ENCODE data around the gene OPALIN.
A peak's percentile ranks its signal among the peaks of the same experiment; 100 is the strongest.

The OPALIN gene

GRCh38 chr10:96370584-96371157 is 11.9 kb upstream of the OPALIN start:
- TF ChIP-seq, protein P1, sequence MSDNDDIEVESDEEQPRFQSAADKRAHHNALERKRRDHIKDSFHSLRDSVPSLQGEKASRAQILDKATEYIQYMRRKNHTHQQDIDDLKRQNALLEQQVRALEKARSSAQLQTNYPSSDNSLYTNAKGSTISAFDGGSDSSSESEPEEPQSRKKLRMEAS (IDR thresholded peaks at IDR 0.05) = no peak
- TF ChIP-seq TEAD4 (IDR thresholded peaks at IDR 0.05) (peak; percentile 64), RAD21 (IDR thresholded peaks at IDR 0.05; ENCODE audit: low read depth) (peak; percentile 74)

GRCh38 chr10:96369890-96370583 is 11.2 kb upstream of the OPALIN start:
- TF ChIP-seq TCF12 (IDR thresholded peaks at IDR 0.05; ENCODE audit: low read depth) (no peak), REST (IDR thresholded peaks at IDR 0.05; ENCODE audit: low read depth) (no peak), CEBPB (IDR thresholded peaks at IDR 0.05) (no peak), YY1 (IDR thresholded peaks at IDR 0.05; ENCODE audit: low read depth) (no peak), RAD21 (IDR thresholded peaks at IDR 0.05; ENCODE audit: low read depth) (no peak), USF1 (IDR thresholded peaks at IDR 0.05) (no peak), EGR1 (IDR thresholded peaks at IDR 0.05) (no peak), FOXM1 (IDR thresholded peaks at IDR 0.05; ENCODE audit: borderline replicate concordance, low read depth) (no peak), CREB1 (IDR thresholded peaks at IDR 0.05; ENCODE audit: low read depth) (no peak), NFIC (IDR thresholded peaks at IDR 0.05) (no peak)
- TF ChIP-seq, protein P1 (IDR thresholded peaks at IDR 0.05) = no peak

- TF ChIP-seq USF1 (IDR thresholded peaks at IDR 0.05) (no peak), CEBPB (IDR thresholded peaks at IDR 0.05) (no peak), TCF12 (IDR thresholded peaks at IDR 0.05; ENCODE audit: low read depth) (no peak), EP300 (IDR thresholded peaks at IDR 0.05; ENCODE audit: borderline replicate concordance) (no peak), RAD21 (IDR thresholded peaks at IDR 0.05; ENCODE audit: low read depth) (no peak)
Measured at GRCh38 chr10:96368971-96369370, 10.2 kb upstream of the OPALIN start.

DNA sequence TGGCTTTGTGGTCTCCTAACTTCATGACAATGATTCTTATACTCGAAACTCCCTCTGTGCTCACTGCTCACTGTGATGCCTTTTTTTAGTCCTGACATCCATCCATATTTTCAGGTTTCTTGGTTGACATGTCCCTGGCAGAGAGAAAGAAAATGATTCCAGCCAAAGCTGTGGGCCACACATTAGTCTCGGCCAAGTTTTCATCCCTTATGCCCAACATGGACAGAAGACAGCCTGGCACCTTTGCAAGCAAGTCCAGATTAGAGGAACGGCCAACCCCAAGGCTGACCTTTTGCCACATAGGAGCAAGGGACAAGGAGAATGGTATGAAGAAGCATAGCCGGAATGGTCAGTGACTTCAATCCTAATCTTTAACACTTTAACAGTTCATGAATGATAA is 8.7 kb upstream of the OPALIN start:
- TF ChIP-seq RAD21 (IDR thresholded peaks at IDR 0.05; ENCODE audit: low read depth) = no peak
- TF ChIP-seq TCF12 (IDR thresholded peaks at IDR 0.05; ENCODE audit: low read depth) = no peak
- TF ChIP-seq USF1 (IDR thresholded peaks at IDR 0.05) = no peak
- no peak for TF ChIP-seq FOXM1 (IDR thresholded peaks at IDR 0.05; ENCODE audit: borderline replicate concordance, low read depth)
- TF ChIP-seq EGR1 (IDR thresholded peaks at IDR 0.05) = no peak
- TF ChIP-seq TEAD4 (IDR thresholded peaks at IDR 0.05) = no peak
- TF ChIP-seq NFIC (IDR thresholded peaks at IDR 0.05) = no peak
- TF ChIP-seq ZBTB7A (IDR thresholded peaks at IDR 0.05; ENCODE audit: low read depth) = no peak
- TF ChIP-seq, protein P1 (IDR thresholded peaks at IDR 0.05) = no peak
- TF ChIP-seq CREB1 (IDR thresholded peaks at IDR 0.05; ENCODE audit: low read depth) = no peak
- no peak for TF ChIP-seq YY1 (IDR thresholded peaks at IDR 0.05; ENCODE audit: low read depth)
- TF ChIP-seq REST (IDR thresholded peaks at IDR 0.05; ENCODE audit: low read depth) = no peak

- TF ChIP-seq TEAD4 (IDR thresholded peaks at IDR 0.05) (no peak), ZBTB7A (IDR thresholded peaks at IDR 0.05; ENCODE audit: low read depth) (no peak), CREB1 (IDR thresholded peaks at IDR 0.05; ENCODE audit: low read depth) (no peak), RAD21 (IDR thresholded peaks at IDR 0.05; ENCODE audit: low read depth) (no peak), USF1 (IDR thresholded peaks at IDR 0.05) (no peak), EP300 (IDR thresholded peaks at IDR 0.05; ENCODE audit: borderline replicate concordance) (no peak), YY1 (IDR thresholded peaks at IDR 0.05; ENCODE audit: low read depth) (no peak), TAF1 (IDR thresholded peaks at IDR 0.05; ENCODE audit: low read depth) (no peak), REST (IDR thresholded peaks at IDR 0.05; ENCODE audit: low read depth) (no peak), EGR1 (IDR thresholded peaks at IDR 0.05) (no peak), FOXM1 (IDR thresholded peaks at IDR 0.05; ENCODE audit: borderline replicate concordance, low read depth) (no peak)
- TF ChIP-seq, protein P1 (IDR thresholded peaks at IDR 0.05) = no peak
Measured at GRCh38 chr10:96366508-96366907, 7.7 kb upstream of the OPALIN start.

Measured in Ishikawa (cell line).